SH-SY5Y (cell line): Measurements from ENCODE around the gene BCAN.

ENCODE experiments used
- GATA2 ChIP-seq: IDR thresholded peaks from 2 replicates; pipeline ENCODE4 v1.6.1; 2011; ENCODE audit warnings: mild to moderate bottlenecking, low read depth, low read length
- GATA3 ChIP-seq: IDR thresholded peaks from 2 replicates; pipeline ENCODE4 v1.6.1; 2011; ENCODE audit warnings: low read depth, mild to moderate bottlenecking, low read length, moderate library complexity

DNA sequence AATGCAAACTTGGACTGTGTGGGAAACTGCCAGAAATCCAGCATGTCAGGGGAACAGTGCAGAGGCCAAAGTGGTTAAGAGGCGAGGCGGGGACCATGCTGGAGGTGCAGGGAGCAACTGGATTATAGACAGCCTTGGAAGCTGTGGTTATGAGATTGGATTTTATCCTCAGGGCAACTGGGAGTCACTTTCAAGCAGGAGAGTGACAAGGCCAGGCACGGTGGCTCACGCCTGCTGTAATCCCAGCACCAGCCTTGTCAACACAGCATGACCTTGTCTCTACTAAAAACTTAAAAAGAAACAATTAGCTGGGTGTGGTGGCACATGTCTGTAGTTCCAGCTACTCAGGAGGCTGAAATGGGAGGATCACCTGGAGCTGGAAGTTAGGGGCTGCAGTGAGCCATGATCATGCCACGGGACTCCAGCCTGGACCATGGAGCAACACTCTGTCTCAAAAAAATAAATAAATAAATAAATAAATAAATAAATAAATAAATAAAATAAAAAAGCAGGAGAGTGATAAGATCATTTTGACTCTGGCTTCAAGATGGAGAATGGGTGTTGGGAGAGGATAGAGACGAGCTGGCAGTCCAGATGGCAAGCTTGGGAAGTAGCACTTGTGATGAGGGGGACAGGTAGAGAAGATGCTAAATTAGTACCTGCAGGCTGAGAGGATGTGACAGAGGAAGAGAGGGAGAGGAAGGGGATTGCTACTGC, 19.2 kb upstream of the BCAN start:
- TF ChIP-seq GATA2 (no peak), GATA3 (no peak)
